B cell (primary cell): ENCODE results near the gene JPT2. TPM values are rescaled to one million over a fixed set of nuclear protein-coding genes. Genes with fewer than 3 reads are reported as not detected.

ENCODE experiments used
- ATAC-seq: fragments of 200-7000 bp; cut with Tn5 transposase; one replicate; pipeline ENCODE4 v1.10.0; 2021; ENCODE audit warnings: low read depth, mild to moderate bottlenecking, moderate number of reproducible peaks, moderate library complexity
- CTCF ChIA-PET: fragments of 350-600 bp; sonication (Branson Sonifier 250); formaldehyde crosslinking; loops from one replicate; lab custom pipeline; 2021; ENCODE audit warnings: antibody characterized with exemption, inconsistent platforms; lab: Charles Lee
- POLR2A ChIA-PET: fragments of 350-600 bp; sonication (Branson Sonifier 250); formaldehyde crosslinking; loops from one replicate; lab custom pipeline; 2021; ENCODE audit warnings: antibody characterized with exemption; lab: Charles Lee
- DNase-seq: peaks from one replicate; pipeline ENCODE4 v3.0.0; 2013
- H2AFZ ChIP-seq: 2 replicates; pipeline ENCODE4 v1.6.1; 2012; ENCODE audit warnings: mild to moderate bottlenecking, low read depth, low read length; ENCODE audit not compliant: insufficient read depth, poor library complexity, severe bottlenecking
- H3K27ac ChIP-seq, 2 donors: 1 replicate in 1 of 2; 2 replicates in 1 of 2; pipeline ENCODE4 v1.5.1; 2012 to 2013; ENCODE audit warnings: low read length in 2 of 2, mild to moderate bottlenecking in 2 of 2, moderate library complexity in 1 of 2
- H3K27me3 ChIP-seq, 4 experiments: fragments of 200-600 bp in 1 of 4; sonication (generic) in 1 of 4; replicated peaks in 1 of 4; 1 replicate in 2 of 4; 2 replicates in 2 of 4; pipeline versions ENCODE4 v1.6.1 to v1.7.0; 2013 to 2016; ENCODE audit warnings: low read length in 3 of 4, mild to moderate bottlenecking in 2 of 4, mixed read lengths in 1 of 4, moderate library complexity in 1 of 4; ENCODE audit not compliant: insufficient read depth in 4 of 4, control insufficient read depth in 3 of 4; ENCODE audit errors: control extremely low read depth in 1 of 4
- H3K36me3 ChIP-seq, 2 experiments: replicated peaks in 1 of 2; 1 replicate in 1 of 2; 2 replicates in 1 of 2; pipeline versions ENCODE4 v1.6.1 to v1.7.1; 2013; ENCODE audit warnings: low read length in 1 of 2; ENCODE audit not compliant: insufficient read depth in 2 of 2, control insufficient read depth in 1 of 2; ENCODE audit errors: control extremely low read depth in 1 of 2, extremely low read depth in 1 of 2
- H3K4me1 ChIP-seq, 2 donors: fragments of 200-600 bp in 1 of 2; sonication (generic) in 1 of 2; 1 replicate in 1 of 2; 2 replicates in 1 of 2; pipeline versions ENCODE4 v1.5.1 to v1.6.1; 2013 to 2017; ENCODE audit warnings: low read length in 2 of 2; ENCODE audit not compliant: control insufficient read depth in 2 of 2, insufficient read depth in 2 of 2
- H3K4me2 ChIP-seq: replicated peaks from 2 replicates; pipeline ENCODE3; 2012; ENCODE audit warnings: mild to moderate bottlenecking, low read depth, low read length; ENCODE audit not compliant: poor library complexity, severe bottlenecking
- H3K4me3 ChIP-seq, 5 experiments: fragments of 200-600 bp in 1 of 5; sonication (generic) in 1 of 5; 1 replicate in 3 of 5; 2 replicates in 2 of 5; pipeline versions ENCODE4 v1.5.1 to v1.7.0; 2011 to 2016; ENCODE audit warnings: low read length in 4 of 5, mild to moderate bottlenecking in 4 of 5, low read depth in 2 of 5, control low read depth in 1 of 5, moderate library complexity in 1 of 5; ENCODE audit not compliant: insufficient read depth in 1 of 5; ENCODE audit errors: control extremely low read depth in 1 of 5, extremely low read depth in 1 of 5
- H3K79me2 ChIP-seq: fragments of 200-600 bp; sonication (generic); one replicate; pipeline ENCODE4 v1.6.0; 2016; ENCODE audit warnings: low read length; ENCODE audit not compliant: control insufficient read depth, insufficient read depth
- H3K9ac ChIP-seq: fragments of 200-600 bp; sonication (generic); 2 replicates; pipeline ENCODE4 v1.6.1; 2017; ENCODE audit warnings: mild to moderate bottlenecking, low read length, moderate library complexity
- H3K9me3 ChIP-seq, 3 donors: one replicate each; pipeline versions ENCODE4 v1.6.1 to v1.7.1; 2013; ENCODE audit warnings: low read length in 2 of 3; ENCODE audit not compliant: control insufficient read depth in 2 of 3, insufficient read depth in 1 of 3; ENCODE audit errors: control extremely low read depth in 1 of 3
- H4K20me1 ChIP-seq: 2 replicates; pipeline ENCODE4 v1.6.0; 2012; ENCODE audit warnings: mild to moderate bottlenecking, low read length; ENCODE audit not compliant: insufficient read depth, control insufficient read depth, poor library complexity, severe bottlenecking
- H3K27ac Mint-ChIP-seq: one replicate; pipeline ENCODE4 v1.8.0; 2021; ENCODE audit warnings: mixed read lengths
- H3K27me3 Mint-ChIP-seq: one replicate; pipeline ENCODE4 v1.8.0; 2021; ENCODE audit warnings: mixed read lengths
- H3K4me1 Mint-ChIP-seq: one replicate; pipeline ENCODE4 v1.8.0; 2021; ENCODE audit warnings: mixed read lengths
- H3K4me3 Mint-ChIP-seq: one replicate; pipeline ENCODE4 v1.8.0; 2021; ENCODE audit warnings: mixed read lengths
- H3K9me3 Mint-ChIP-seq: one replicate; pipeline ENCODE4 v1.8.0; 2022; ENCODE audit warnings: mixed read lengths; ENCODE audit not compliant: insufficient read depth
- CTCF ChIP-seq: fragments of 200-600 bp; IDR thresholded peaks from one replicate; pipeline ENCODE4 v1.8.0; 2022; ENCODE audit warnings: antibody characterized with exemption, mild to moderate bottlenecking
- EZH2 ChIP-seq: IDR thresholded peaks from 2 replicates; pipeline ENCODE4 v1.6.1; 2012; ENCODE audit warnings: borderline replicate concordance, low read depth, mild to moderate bottlenecking, moderate library complexity, low read length; ENCODE audit not compliant: insufficient read depth, poor library complexity, severe bottlenecking
- WGBS: methylation state at CpG from one replicate; pipeline ENCODE4 v1.1.5; 2013; ENCODE audit warnings: missing lambda C conversion rate; ENCODE audit not compliant: insufficient coverage; 5-methylcytosine and 5-hydroxymethylcytosine counted together
- intact Hi-C: fragments of 100-400 bp; cut with micrococcal nuclease; formaldehyde crosslinking; loops from one replicate; pipeline ENCODE4 v1.10.0; 2022
- polyA plus RNA-seq: library from polyadenylated mRNA; depleted of rRNA; stranded (reverse); fragments of >200 nt; gene quantifications from 2 replicates; pipeline ENCODE4 v1.2.3, GENCODE V29; 2012
- total RNA-seq, 2 donors: library from RNA; stranded (reverse); fragments of 120-200 nt in 1 of 2; gene quantifications; 1 replicate in 1 of 2; 2 replicates in 1 of 2; pipeline versions ENCODE4 v1.2.3 to v1.2.4, GENCODE V29; 2013 to 2022

Gene JPT2
- total and polyA plus RNA-seq, 2 donors (not counting 1 experiment from before 2014, with no cell fraction given) = 10.7 to 45.7 TPM

GRCh38 chr16:1709356-1709755, 31.3 kb downstream of the JPT2 start:
- Mint-ChIP-seq H3K27me3 (no peaks in the 10 kb centered on the region), H3K4me3 (no peak overlapping the region), H3K4me1 (peaks cover 64% of the 10 kb centered on the region), H3K9me3 (no peaks in the 10 kb centered on the region), H3K27ac (no peak overlapping the region)
- CTCF ChIA-PET = interaction anchor here (0.6 kb wide), 1 partner anchor 8 kb away, joined by 3 read pairs; no protein-coding TSS in a partner anchor
- intact Hi-C loops = loop anchor here (5.0 kb wide), 2 partner anchors 97 to 263 kb away; partner anchors contain the start of genes CRAMP1, IFT140 and TBL3
- no peak overlapping the region for H2AFZ ChIP-seq
- DNase-seq = no peak
- POLR2A ChIA-PET = interaction anchor here (0.6 kb wide), 1 partner anchor 248 kb away, joined by 3 read pairs; no protein-coding TSS in a partner anchor
- TF ChIP-seq CTCF (no peak), EZH2 (no peak)
- H4K20me1 ChIP-seq = peaks cover 44% of the 10 kb centered on the region
- peaks cover 90% of the 10 kb centered on the region for H3K79me2 ChIP-seq
- no peaks in the 10 kb centered on the region for H3K27me3 ChIP-seq
- H3K4me3 ChIP-seq = no peak overlapping the region
- H3K9me3 ChIP-seq = no peaks in the 10 kb centered on the region
- no peak overlapping the region for H3K27ac ChIP-seq
- no peak overlapping the region for H3K4me2 ChIP-seq
- ATAC-seq = no peak
- WGBS = 100% methylated on average over 5 of the region's 15 CpGs
- no peak overlapping the region for H3K9ac ChIP-seq
- H3K4me1 ChIP-seq = peaks cover 39 to 65% of the 10 kb centered on the region in 2 donors
- H3K36me3 ChIP-seq = peaks cover 0 to 18% of the 10 kb centered on the region in 2 experiments

- Histone ChIP-seq H3K27ac (peak overlapping the region; percentile 41 to 46), H4K20me1 (peaks cover 44% of the 10 kb centered on the region), H3K9me3 (no peaks in the 10 kb centered on the region), H3K4me2 (no peak overlapping the region), H3K79me2 (peaks cover 100% of the 10 kb centered on the region), H2AFZ (no peak overlapping the region), H3K4me1 (peaks cover 51 to 72% of the 10 kb centered on the region in 2 donors), H3K9ac (no peak overlapping the region), H3K4me3 (no peak overlapping the region), H3K36me3 (peaks cover 0 to 18% of the 10 kb centered on the region in 2 experiments), H3K27me3 (no peaks in the 10 kb centered on the region)
- Mint-ChIP-seq H3K27me3 (no peaks in the 10 kb centered on the region), H3K27ac (peak overlapping the region; percentile 77), H3K9me3 (no peaks in the 10 kb centered on the region), H3K4me3 (no peak overlapping the region), H3K4me1 (peaks cover 67% of the 10 kb centered on the region)
- POLR2A ChIA-PET = interaction anchor here (0.6 kb wide), 1 partner anchor 50 kb away, joined by 3 read pairs; no protein-coding TSS in a partner anchor
- CTCF ChIA-PET = interaction anchor here (0.8 to 0.9 kb wide), 4 partner anchors 10 to 68 kb away, joined by 3 to 4 read pairs (median 3); partner anchors contain the start of gene JPT2
- intact Hi-C loops = no loop called here
- DNase-seq = no peak
- ATAC-seq = no peak
- TF ChIP-seq CTCF = no peak
- no peak for TF ChIP-seq EZH2
- 90% methylated on average over 7 of the region's 17 CpGs for WGBS
Observed at GRCh38 chr16:1710811-1711507, 32.9 kb downstream of the JPT2 start.
